NCI-H748 treated with DMSO at 0.1 percent for 48 hours (cell line): Measurements from ENCODE around the gene HOGA1.
A peak's percentile ranks its signal among the peaks of the same experiment; 100 is the strongest.
"Not testable (repeated sequence)": the region's sequence is repeated elsewhere in the genome, so short reads cannot be mapped to it uniquely, and the experiment has no call there.

Experiments
- DNase-seq: peaks from one replicate; lab custom pipeline; 2025; lab: John Stamatoyannopoulos, UW

The HOGA1 gene

DNA sequence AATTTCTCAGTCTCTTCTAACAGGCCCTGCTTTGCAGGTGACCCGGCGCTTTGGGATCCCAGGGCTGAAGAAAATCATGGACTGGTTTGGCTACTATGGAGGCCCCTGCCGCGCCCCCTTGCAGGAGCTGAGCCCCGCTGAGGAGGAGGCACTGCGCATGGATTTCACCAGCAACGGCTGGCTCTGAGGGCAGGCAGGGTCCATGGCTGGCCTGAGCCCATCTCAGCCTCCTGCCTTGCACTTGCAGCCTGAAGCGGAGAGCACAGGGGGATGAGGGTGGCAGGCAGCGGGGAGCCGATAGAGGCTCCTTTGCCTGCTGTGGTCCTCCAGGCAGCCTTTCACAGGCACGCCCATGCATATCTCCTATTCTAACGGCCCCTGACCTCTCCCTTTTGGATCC lies 27.3 kb downstream of the HOGA1 start:
- no peak for DNase-seq

- DNase-seq = no peak
These were observed 28.2 kb downstream of the HOGA1 start for GRCh38 chr10:97612386-97612785.

- no peak for DNase-seq
These were observed 34.1 kb downstream of the HOGA1 start for GRCh38 chr10:97618285-97618684.

- DNase-seq = no peak
These were observed 34.5 kb downstream of the HOGA1 start for GRCh38 chr10:97618733-97619132.

DNA sequence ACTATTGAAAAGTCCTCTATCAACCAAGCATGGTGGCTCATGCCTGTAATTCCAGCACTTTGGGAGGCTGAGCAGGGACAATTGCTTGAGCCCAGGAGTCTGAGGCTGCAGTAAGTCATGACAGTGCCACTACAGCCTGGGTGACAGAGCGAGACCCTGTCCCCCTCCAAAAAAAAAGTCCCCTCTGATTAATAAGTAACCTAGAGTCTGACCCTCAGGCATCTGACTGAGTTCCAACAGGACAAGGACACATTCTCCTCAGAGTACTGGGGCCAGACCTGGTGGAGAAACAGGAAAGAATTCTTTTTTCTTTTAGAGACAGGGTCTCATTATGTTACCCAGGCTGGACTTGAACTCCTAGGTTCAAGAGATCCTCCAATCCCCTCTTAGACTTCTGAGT lies 39.1 kb downstream of the HOGA1 start:
- DNase-seq = no peak

DNA sequence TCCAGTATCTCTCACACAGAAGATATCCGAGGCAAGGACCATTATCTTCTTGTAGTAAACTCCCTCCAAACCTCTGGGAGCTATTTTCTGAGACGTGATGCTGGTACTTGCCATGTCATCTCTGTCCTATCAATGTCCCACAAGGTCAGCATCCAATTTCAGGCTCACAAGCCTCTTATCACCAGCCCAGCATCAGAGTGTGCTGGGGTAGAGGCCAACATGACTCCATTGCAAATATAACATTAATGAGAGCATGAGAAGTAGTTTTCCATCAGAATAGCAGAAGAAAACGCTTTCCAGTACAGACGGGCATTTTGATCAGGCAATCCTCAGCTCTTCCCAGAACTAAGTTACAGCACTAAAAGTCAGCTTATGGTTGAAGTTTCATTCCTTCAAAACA lies 43.5 kb downstream of the HOGA1 start:
- no peak for DNase-seq

DNA sequence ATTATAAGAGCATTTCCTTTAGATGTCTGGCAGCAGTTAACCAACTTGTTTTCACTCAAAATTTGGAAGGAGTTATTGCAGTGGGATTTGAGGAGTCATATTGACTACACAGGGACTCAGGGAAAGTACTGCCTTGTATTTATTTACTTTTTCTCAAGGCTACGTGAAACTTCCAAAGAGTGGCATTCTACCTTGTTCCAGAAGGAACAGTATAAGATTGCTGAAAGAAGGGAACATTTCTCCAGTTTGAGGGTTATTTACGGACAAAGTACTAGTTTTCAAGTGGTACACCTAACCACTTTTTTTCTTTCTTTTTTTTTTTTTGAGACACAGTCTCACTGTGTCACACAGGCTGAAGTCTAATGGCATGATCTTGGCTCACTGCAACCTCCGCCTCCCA lies 44.0 kb downstream of the HOGA1 start:
- DNase-seq = no peak

- DNase-seq = no peak
These were observed 45.1 kb downstream of the HOGA1 start for GRCh38 chr10:97629289-97629688.

DNA sequence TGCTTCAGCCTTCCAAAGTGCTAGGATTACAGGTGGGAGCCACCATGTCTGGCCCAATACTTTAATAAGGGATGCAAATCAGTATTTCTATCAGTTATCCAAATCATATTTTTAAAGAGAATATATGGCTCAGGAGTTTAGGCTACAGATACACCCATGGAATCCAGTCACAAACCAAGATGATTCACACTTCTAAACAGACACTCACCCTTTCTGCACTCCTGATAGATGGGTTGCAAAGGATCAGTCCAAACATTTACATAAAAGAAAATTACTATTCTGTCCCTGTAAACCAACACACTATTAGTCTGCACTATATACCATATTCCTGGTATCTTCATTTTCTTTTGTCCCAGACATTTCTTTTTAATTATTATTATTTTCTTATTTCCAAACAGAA lies 46.9 kb downstream of the HOGA1 start:
- no peak for DNase-seq

- DNase-seq = peak; percentile 80
These were observed 49.0 kb downstream of the HOGA1 start, which contains the start of gene MORN4 for GRCh38 chr10:97632949-97633884. TSS of gene MORN4 (minus strand) at chr10:97633500. CDS start at chr10:97619653, 13,847 bp downstream.

DNA sequence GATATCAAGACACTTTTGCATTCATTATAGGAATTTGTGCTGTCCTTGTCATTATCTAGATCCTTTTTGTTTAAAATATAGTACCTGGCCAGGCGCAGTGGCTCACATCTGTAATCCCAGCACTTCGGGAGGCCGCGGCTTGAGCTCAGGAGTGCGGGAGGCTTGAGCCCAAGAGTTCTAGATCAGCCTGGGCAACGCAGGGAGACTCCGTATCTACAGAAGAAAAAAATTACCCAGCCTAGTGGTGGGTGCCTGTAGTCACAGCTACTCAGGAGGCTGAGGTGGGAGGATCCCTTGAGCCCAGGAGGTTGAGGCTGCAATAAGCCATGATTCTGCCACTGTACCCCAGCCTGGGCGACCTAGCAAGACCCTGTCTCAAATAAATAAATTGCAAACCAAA lies 49.7 kb downstream of the HOGA1 start:
- no peak for DNase-seq

DNA sequence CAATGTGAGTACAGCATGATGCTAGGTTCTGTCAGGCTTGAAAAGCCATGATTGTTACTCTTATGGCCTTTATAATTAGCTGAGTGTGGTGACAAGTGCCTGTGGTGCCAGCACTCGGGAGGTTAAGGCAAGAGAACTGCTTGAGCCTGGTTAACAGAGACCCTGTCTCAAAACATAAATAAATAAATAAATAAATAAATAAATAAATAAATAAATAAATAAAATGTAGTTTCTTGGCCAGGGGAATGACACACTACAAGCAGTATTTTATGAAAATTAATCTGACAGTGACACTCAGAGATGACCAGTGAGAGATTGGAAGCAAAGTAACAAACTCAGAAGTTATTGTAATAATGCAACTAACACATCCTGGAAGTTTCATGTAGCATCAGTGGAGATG lies 51.4 kb downstream of the HOGA1 start:
- no peak for DNase-seq

- DNase-seq = not testable (repeated sequence)
These were observed 54.9 kb downstream of the HOGA1 start for GRCh38 chr10:97639090-97639489.

- peak; percentile 92 for DNase-seq
These were observed 56.1 kb downstream of the HOGA1 start, which contains the start of gene PI4K2A for GRCh38 chr10:97640174-97640867. TSS of gene PI4K2A (plus strand) at chr10:97640671. CDS start at chr10:97640743, 72 bp downstream.

- no peak for DNase-seq
These were observed 57.0 kb downstream of the HOGA1 start for GRCh38 chr10:97640868-97641811.

DNA sequence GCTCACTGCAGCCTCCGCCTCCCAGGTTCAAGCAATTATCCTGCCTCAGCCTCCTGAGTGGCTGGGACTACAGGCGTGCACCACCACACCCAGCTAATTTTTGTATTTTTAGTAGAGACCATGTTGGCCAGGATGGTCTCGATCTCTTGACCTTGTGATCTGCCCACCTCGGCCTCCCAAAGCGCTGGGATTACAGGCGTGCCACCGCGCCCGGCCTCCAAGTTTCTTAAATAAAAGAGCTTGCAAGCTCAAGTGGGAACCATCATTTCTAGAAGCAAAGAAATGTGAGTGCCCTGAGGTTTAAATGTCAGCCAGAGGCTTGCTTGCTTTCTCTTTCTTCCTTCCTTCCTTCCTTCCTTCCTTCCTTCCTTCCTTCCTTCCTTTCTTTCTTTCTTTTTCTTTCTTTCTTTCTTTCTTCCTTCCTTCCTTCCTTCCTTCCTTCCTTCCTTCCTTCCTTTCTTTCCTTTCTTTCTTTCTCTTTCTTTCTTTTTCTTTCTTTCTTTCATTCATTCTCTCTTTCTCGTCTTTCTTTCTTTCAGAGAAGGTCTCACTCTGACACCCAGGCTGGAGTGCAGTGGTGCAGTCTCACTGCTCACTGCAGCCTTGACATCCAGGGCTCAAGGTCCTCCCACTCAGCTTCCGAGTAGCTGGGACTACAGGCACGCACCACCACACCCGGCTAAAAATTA lies 58.4 kb downstream of the HOGA1 start:
- not testable (repeated sequence) for DNase-seq

DNA sequence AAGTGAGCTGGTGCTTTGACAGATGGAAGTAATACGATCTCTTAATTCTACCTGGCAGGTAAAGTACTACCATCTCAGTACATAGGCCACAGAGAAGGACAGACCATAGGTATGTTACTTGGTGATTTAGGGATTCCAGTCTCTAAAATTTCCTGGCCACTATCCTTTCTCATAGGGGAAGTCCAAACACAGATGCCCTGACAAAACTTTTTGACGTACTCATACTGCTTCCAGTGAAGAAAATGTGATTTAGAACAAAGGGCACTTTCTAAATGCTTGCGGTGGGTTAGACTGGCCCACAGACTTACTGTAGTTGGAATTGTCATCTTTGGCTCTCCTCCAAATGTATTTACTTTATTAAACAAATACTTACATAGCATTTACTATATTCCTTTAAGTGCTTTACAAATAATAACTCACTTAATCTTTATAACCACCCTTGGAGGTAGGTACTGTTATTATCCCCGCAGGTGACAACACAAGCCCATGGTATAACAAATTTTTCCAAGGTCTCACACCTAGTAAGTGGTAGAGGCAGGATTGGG lies 59.3 kb downstream of the HOGA1 start:
- DNase-seq = peak; percentile 1

DNA sequence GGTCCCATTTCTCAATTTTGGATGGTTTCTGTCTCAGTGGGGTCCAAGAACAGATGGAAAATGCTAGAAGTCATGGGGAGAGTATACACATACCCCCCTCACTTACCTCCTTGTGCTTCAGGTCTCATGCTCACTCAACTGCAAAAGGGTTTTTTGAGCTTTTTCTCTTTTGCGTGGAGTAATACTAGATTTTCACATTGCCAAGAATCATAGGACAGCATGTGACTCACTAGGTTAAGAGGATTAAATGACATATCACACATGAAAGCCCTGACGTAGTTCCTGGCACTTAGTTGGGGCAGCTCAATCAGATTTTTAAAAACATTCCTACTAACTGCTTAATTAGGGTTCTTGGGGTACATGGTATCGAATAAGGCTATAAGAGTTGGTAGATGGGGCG lies 60.7 kb downstream of the HOGA1 start:
- DNase-seq = no peak

DNA sequence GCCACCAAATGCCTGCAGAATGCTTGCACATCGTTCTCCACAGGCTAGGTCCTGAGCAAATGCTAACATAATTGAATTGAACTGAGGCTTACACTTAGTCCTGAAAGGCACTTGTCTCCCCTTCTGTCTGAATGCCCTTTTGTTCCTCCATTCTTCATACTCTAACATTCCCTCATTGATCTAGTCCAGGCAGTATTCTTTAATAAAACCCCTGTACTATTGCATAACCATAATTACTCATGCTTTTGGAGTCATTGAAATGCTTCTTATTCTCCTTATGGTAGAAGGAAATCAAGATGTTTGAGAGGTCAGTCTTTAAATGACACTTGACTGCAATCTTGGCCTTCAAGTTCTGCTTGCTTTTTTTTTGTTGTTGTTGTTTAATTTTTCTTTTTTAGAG lies 63.4 kb downstream of the HOGA1 start:
- DNase-seq = no peak

- DNase-seq = no peak
These were observed 64.6 kb downstream of the HOGA1 start for GRCh38 chr10:97648562-97649404.
